WI38 (cell line): ENCODE data around the gene PHLDA1.

Source experiments
- H3K4me3 ChIP-seq: 2 replicates; pipeline ENCODE4 v1.5.1; 2011; ENCODE audit warnings: low read depth, mild to moderate bottlenecking, control low read depth, low read length
- CTCF ChIP-seq: IDR thresholded peaks from 2 replicates; pipeline ENCODE4 v1.5.1; 2012; ENCODE audit warnings: low read depth, mild to moderate bottlenecking, control low read depth, low read length

The PHLDA1 gene

GRCh38 chr12:76030341-76031080, 1.1 kb downstream of the PHLDA1 start:
- TF ChIP-seq CTCF = no peak
- H3K4me3 ChIP-seq = peak overlapping the region; percentile 97

GRCh38 chr12:76029982-76030340, 1.6 kb downstream of the PHLDA1 start:
- no peak for TF ChIP-seq CTCF
- H3K4me3 ChIP-seq = peak overlapping the region; percentile 97

GRCh38 chr12:76028571-76029277, 2.9 kb downstream of the PHLDA1 start:
- peak overlapping the region; percentile 97 for H3K4me3 ChIP-seq
- no peak for TF ChIP-seq CTCF

GRCh38 chr12:76026643-76027063, 4.9 kb downstream of the PHLDA1 start:
- no peak for TF ChIP-seq CTCF
- H3K4me3 ChIP-seq = peak overlapping the region; percentile 97

DNA sequence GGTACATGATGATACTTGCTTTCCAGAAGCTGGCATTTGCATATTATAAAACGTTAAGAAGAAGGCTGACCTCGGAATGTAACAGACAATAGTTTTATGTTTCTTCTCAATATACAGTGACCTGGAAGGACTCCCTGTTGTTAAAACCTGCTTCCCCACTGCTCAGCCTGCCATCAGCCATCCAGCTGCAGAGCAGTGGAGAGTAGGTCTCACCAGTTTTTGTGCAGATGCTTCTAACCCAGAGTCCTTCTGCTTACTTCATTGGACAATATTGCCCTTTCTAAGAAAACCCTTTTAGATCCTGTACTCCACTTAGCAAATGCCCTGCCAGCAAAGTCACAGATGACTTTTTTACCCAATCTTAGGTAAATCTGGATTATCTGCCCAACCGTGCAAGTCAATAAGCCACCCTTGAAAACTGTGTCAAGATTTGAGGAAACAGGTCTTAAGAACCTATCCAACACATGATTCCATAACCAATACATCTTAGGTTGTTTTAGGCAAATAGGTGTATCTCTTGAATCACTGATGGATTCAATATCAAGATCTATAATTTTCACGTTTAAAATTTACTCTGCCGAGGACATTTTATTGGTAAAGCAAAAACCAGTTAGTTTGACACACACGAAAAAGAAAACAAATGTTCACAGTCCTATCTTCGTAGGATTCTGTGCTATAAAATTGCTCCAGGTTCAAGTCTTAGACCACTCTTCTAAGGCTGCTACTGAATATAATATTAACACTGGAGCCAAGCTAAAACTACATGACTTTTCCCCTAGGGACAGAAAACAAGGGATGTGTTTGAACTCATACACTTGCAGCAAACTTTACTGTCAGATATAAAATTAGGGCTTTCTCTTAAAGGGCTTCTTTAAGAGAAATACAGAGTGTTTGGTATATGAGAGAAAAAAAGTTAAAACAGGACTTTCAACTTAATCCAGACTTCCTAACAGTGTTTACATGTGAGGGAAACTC, 5.7 kb downstream of the PHLDA1 start:
- TF ChIP-seq CTCF = no peak
- no peak overlapping the region for H3K4me3 ChIP-seq

DNA sequence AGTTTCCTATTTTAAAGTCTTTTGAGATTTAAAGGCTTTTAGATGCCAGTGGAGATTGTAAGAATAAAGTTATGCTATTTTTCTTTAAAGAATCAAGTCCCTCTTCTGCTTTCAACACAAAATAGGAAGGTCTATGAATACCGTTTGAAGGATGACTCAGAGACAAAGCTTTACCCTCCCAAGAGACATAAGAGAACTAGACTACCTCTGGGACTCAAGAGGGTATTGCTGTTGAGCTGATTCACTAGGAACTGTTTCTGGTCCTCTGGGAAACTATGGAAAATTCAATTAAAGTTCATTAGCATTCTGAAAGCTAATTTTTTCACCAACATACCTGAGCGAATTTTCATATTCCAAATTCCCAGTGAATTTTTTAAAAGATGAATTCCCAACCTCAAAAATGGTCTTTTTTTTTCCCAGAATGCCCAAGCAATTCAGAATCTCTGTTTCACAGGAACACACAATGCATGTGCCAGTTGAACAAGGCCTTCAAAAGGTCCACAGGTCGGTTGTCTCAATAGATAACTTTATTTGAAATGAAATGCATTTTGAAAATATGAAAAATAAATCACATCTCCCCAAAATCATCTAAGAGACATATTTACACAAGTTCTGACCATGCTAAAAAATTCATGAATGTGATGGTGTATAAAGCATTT, 6.5 kb downstream of the PHLDA1 start:
- no peak overlapping the region for H3K4me3 ChIP-seq
- TF ChIP-seq CTCF = no peak
